NCI-H226 (cell line): ENCODE data around the gene SPOCK1.
A peak's percentile ranks its signal among the peaks of the same experiment; 100 is the strongest.

Source experiments
- DNase-seq: peaks from one replicate; pipeline ENCODE4 v3.0.0-alpha.2; 2015

SPOCK1 gene

GRCh38 chr5:137216976-137217598 lies 282.0 kb downstream of the SPOCK1 start:
- no peak for DNase-seq

- no peak for DNase-seq
These were observed 283.3 kb downstream of the SPOCK1 start for GRCh38 chr5:137215780-137216179.

GRCh38 chr5:137215261-137215660 lies 283.9 kb downstream of the SPOCK1 start:
- DNase-seq = no peak

GRCh38 chr5:137214446-137215189 lies 284.5 kb downstream of the SPOCK1 start:
- peak; percentile 62 for DNase-seq

DNA sequence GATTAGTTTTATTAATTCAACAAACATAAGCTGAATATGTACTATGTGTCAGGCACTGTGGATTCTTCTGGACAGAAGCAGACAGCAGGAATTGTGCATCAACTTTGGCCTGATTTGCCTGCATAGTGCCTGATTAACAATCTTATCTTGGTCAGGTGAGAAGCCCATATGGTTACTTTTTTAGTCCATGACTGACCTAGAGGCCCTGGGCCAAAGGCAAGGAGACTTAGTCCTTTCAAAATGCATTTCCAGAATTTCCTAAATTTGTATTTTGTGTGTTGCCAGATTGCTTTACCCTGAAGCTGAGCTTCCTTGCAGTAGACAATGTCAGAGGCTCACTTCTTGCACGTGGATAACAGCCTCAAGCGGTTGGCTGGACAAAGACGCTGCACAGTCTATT lies 286.7 kb downstream of the SPOCK1 start:
- no peak for DNase-seq

GRCh38 chr5:137209232-137209809 lies 289.8 kb downstream of the SPOCK1 start:
- no peak for DNase-seq

DNA sequence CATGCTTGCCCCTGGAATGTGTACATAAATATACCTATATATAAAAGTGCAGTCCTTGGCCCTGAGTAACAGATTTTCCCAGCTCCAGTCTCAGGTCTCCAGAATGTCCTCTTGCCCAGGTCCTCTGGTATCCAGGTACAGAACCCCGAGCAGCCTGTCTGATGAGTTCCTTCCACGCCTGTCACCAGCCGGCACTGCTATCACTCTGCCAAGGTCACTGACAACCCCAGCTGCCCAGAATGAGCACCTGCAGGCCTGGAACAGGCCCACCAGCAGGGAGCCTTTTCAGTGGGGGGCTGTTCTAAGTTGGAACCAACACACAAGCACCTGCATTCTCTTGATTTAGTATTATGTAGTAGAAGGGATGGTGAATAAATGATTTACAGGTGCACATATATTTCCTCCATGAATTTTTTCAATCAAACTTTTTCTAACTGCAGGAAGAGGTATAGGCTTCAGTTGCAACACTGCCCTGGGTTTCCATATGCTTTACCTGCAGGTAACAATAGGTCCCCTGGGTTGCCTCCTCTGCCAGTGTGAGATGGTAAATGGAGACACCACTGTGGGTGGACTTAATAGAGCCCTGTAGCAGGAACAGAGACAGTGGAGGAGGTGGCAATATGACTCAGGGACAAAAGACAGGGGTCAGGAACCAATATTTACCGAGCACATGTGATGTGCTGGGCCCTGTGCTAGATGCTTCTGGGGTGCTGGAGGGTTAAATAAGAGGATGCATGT lies 291.9 kb downstream of the SPOCK1 start:
- no peak for DNase-seq

GRCh38 chr5:137206030-137206715 lies 293.0 kb downstream of the SPOCK1 start:
- DNase-seq = no peak

DNA sequence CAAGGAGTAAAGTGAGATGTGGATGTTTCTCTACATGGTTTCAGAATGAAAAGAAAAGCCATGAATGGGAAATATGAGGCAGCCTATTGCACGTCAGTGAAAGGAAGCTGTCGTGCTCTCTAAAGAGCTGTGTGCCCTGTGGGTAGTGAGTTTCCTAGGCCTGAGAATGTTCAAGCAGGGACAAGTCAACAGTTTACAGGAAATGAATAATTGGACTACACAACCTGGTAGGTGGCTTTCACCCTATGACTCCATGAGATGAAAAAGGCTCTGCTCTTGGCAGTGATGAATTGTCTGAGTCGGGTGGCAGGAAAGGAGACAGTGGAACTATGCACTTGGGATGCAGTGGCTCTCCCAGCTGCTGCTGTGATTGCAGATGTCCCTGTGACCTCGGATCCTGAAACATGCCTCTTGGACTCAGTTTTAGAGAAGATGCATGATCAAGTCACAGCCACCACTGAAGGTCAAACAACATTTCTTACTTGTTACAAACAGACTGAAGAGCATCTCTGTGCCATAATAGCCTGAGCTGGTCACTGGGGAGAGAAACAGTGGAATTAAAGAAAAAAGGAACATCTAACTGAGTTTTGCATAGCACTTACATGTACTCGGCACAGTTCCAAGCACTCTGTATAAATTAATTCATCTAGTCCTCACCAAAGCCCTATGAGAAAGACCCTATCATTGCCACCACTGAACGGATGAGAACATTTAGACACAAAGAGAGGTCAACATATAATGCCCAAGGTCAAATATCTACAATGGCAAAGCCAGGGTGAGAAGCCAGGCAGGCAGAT lies 293.7 kb downstream of the SPOCK1 start:
- DNase-seq = no peak

DNA sequence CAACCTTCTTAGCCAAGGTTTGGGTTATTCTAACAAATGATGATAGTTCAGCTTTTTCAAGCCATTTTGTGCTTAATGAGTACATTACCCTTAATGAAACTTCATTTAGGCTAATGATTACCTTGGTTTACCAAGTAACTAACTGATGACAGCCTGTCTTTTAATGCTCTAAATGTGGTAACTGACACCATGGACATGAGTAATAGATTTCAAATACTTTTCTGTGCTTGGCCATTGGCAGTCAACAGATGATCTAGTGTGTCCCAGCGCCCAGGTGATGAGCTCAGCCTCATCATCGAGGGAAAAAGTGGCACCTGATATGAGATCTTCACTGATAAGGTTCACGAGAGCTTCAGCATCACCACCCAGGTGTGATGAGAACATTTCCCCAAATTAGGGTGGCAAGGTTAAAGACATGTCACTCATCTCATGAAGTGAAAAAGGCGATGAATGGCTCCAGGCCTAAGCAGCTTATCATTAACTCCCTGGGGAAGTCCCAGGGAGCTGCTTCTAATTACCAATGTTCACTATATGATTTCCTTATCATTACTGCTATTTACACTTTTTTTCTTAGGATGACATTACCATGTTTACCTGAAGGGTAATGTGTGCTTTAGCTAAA lies 296.0 kb downstream of the SPOCK1 start:
- no peak for DNase-seq

GRCh38 chr5:137201876-137202275 lies 297.2 kb downstream of the SPOCK1 start:
- no peak for DNase-seq

- no peak for DNase-seq
These were observed 298.0 kb downstream of the SPOCK1 start for GRCh38 chr5:137200906-137201700.

DNA sequence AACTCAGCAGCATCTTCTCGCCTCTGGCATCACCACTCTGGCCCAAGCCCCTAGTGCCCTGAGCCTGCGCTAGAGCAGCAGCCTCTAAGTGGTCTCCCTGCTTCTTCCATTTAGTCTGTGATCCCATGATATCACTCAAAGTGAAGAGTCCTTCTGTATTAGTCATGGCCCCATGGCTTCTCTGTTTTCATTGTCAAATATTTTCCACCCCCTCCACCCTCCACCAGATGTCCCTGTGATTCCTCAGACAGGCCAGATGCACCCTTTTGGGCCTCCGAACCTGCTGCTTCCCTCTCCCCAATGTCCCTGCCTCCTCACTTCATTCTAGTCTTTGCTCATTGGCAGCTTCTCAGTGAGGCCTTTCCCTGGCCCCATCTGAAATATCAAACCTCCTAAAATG lies 299.2 kb downstream of the SPOCK1 start:
- DNase-seq = no peak

- DNase-seq = no peak
These were observed 299.9 kb downstream of the SPOCK1 start for GRCh38 chr5:137199201-137199600.

DNA sequence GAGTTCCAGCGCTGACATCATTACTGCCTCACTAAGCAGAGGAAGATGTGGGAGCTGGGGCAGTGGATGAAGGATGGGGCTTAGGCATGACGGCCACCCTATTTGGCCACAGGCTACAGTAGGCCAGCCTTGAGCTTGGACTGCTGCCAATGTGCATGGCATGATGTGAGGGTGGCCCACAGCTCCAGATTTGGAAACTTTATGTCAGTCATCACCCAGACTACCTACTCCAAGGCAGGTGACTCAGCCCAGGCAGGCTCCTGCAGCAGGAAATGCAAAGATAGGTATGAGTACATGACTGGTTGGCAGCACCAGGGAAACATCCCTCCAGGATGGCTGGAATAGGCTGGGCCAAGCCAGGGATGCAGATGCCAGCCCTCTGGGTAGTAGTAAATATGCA lies 303.6 kb downstream of the SPOCK1 start:
- DNase-seq = peak; percentile 45

- no peak for DNase-seq
These were observed 304.8 kb downstream of the SPOCK1 start for GRCh38 chr5:137194300-137194699.

GRCh38 chr5:137192293-137192743 lies 306.8 kb downstream of the SPOCK1 start:
- no peak for DNase-seq

- no peak for DNase-seq
These were observed 307.9 kb downstream of the SPOCK1 start for GRCh38 chr5:137191179-137191578.

- DNase-seq = no peak
These were observed 308.7 kb downstream of the SPOCK1 start for GRCh38 chr5:137190441-137190840.

DNA sequence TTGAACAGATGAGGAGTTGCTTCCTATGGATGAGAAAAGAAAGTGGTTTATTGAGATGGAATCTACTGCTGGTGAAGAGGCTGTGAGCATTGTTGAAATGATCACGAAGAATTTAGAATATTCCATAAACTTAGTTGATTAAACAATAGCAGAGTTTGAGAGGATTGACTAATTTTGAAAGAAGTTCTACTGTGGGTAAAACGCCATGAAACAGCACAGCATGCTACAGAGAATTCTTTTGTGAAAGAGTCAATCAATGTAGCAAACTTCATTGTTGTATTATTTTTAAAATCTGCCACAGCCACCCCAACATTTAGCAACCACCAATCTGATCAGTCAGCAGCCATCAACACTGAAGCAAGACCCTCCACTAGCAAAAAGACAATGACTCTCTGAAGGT lies 309.1 kb downstream of the SPOCK1 start:
- DNase-seq = no peak

DNA sequence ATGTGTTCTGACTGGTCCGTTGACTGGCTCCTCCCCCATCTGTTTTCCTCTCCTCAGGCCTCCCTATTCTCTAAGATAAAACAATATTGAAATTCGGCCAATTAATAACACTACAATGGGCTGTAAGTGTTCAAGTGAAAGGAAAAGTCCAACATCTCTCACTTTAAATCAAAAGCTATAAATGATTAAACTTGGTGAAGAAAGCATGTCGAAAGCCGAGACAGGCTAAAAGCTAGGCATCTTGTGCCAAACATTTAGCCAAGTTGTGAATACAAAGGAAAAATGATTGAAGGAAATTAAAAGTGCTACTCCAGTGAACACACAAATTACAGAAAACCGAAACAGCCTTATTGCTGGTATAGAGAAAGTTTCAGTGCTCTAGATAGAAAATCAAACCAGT lies 310.6 kb downstream of the SPOCK1 start:
- DNase-seq = no peak
